Astrocyte of the cerebellum (primary cell): ENCODE measurements around the gene TNNC1.

Source experiments
- DNase-seq: peaks from one replicate; pipeline ENCODE4 v3.0.0-alpha.2; 2011; ENCODE audit warnings: low read depth
- H3K4me3 ChIP-seq: 2 replicates; pipeline ENCODE4 v1.5.1; 2011; ENCODE audit warnings: mild to moderate bottlenecking, low read depth, low read length, moderate library complexity
- in situ Hi-C: cut with HindIII; loops from 2 replicates; pipeline ENCODE4 v1.10.0; 2017; ENCODE audit warnings: low sequenced_read_pairs
- TF ChIP-seq, protein P1 (sequence below): IDR thresholded peaks from 2 replicates; pipeline ENCODE4 v1.5.1; 2012; ENCODE audit warnings: low read length, low read depth, moderate library complexity, mild to moderate bottlenecking; ENCODE audit errors: missing control alignments

Gene TNNC1

GRCh38 chr3:52452570-52453221 is 1.1 kb downstream of the TNNC1 start:
- no peak for DNase-seq
- in situ Hi-C loops, result no loop called here
- H3K4me3 ChIP-seq, result no peak overlapping the region
- TF ChIP-seq, protein P1, sequence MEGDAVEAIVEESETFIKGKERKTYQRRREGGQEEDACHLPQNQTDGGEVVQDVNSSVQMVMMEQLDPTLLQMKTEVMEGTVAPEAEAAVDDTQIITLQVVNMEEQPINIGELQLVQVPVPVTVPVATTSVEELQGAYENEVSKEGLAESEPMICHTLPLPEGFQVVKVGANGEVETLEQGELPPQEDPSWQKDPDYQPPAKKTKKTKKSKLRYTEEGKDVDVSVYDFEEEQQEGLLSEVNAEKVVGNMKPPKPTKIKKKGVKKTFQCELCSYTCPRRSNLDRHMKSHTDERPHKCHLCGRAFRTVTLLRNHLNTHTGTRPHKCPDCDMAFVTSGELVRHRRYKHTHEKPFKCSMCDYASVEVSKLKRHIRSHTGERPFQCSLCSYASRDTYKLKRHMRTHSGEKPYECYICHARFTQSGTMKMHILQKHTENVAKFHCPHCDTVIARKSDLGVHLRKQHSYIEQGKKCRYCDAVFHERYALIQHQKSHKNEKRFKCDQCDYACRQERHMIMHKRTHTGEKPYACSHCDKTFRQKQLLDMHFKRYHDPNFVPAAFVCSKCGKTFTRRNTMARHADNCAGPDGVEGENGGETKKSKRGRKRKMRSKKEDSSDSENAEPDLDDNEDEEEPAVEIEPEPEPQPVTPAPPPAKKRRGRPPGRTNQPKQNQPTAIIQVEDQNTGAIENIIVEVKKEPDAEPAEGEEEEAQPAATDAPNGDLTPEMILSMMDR, result no peak

GRCh38 chr3:52452126-52452525 is 1.7 kb downstream of the TNNC1 start:
- in situ Hi-C loops, result no loop called here
- TF ChIP-seq, protein P1, result no peak
- no peak overlapping the region for H3K4me3 ChIP-seq
- DNase-seq, result no peak

DNA sequence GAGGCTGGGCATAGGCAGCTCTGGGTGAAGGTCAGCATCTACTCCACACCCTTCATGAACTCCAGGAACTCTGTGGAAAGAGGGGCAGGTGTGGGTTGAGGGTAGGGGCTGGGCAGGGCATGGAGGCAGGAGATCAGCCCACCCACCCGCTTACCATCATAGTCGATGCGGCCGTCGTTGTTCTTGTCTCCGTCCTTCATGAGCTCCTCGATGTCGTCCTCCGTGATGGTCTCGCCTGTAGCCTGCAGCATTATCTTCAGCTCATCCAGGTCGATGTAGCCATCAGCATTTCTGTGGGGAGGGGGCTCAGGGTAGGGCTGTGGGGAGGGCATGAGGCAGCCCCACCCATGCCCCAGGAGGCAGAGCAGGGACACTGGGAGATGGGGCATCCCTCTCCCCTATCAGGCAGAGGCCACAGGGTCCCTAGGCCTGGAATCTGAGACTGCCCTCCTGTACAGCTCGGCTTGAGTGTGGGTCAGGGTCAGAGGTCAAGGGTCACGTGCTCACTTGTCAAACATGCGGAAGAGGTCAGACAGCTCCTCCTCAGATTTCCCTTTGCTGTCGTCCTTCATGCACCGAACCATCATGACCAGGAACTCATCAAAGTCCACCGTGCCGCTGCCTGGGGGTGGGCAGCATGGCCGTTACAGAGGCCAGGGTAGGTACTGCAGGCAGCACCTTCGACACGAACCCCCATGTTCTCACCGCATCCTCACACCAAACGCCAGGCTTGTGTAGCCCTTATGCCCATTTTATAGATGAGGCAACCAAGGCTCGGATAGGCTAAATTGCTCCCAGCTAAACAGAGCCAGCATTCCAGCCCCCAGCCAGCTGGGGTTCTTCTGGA is 2.4 kb downstream of the TNNC1 start:
- H3K4me3 ChIP-seq, result no peak overlapping the region
- in situ Hi-C loops, result no loop called here
- no peak for DNase-seq
- TF ChIP-seq, protein P1, result no peak

DNA sequence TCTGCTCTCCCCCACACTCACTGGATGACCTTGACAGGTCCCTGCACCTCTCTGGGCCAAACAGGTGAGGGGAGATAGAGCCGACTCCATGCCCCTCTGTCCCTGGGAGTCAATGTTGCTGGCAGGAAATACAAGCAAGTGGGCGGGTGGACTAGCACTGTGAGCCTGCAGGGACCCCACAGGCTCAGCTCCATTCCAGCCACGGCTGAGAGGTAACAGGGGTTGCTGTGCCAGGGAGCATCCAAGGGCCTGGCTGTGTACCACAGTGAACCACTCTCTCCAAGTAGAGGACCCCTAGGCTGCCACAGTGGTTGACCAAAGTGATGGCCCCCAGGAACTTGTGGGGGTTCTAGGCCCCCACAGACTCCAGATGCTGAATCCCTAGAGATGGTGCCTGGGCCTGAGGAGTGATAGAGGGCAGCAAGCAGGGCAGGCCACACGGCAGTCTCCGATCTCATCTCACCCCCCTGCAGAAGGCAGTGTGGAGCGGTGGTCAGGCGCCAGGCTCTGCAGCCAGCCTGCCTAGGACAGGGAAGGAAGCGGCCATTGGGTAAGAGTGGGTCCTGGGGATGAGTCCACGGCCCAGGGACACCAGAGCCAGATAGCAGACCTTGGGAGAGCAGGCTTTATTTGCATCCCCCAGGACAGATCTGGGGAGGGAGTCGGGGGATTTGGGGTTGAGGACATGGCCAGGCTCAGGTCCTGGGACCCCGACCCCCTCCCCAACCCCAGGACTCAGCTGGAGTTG is 3.2 kb downstream of the TNNC1 start:
- DNase-seq, result no peak
- H3K4me3 ChIP-seq, result no peak overlapping the region
- TF ChIP-seq, protein P1, result no peak
- in situ Hi-C loops, result no loop called here

DNA sequence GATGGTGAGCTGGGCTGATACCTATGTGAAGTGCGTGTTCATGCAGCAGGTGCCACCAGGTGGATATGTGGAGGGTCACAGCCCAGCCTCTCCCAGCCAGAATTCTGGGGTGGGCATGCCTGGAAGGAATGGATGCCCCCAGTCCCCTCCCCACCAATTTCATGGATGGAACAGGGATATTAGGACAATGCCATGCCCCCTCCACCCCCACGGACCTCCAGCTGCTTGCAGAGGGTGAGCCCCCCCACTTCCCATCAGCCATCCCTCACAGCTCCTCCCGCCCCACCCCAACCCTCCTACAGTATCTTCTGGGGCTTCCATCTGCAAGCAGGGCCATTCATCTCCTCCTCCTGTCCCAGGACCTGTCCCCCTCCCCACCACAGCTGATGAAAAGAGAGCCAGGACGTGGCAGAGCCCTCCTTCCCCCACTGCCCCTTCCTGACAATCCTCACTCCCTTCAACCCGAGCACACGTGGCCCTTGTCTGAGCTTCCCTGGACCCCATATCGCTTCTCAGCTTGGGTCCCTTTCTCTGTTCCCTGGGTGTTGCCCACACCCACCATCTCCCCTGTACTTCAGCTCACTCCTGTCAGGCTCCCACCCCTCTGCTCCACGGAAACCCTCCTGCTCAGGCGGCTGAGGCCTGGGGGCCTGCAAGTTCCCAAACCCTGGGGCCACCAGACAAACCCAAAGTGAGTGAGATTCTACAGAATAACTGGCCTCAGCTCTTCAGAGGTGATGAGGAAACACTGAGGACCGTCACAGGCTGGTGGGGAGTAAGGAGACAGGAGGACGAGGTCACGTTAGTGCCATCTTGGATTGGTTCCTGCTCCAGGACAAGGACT is 6.1 kb downstream of the TNNC1 start:
- in situ Hi-C loops, result no loop called here
- H3K4me3 ChIP-seq, result no peak overlapping the region
- DNase-seq, result no peak
- TF ChIP-seq, protein P1, result no peak
